Mesenchymal stem cell (in vitro differentiated cells and primary cell): ENCODE measurements around the gene MIP.
A peak's percentile ranks its signal among the peaks of the same experiment; 100 is the strongest.

ENCODE experiments used
- DNase-seq: peaks from one replicate; pipeline ENCODE4 v3.0.0-alpha.2; 2013
- H2AFZ ChIP-seq: one replicate; pipeline ENCODE4 v1.6.1; 2013; ENCODE audit warnings: low read depth, mild to moderate bottlenecking, control low read depth, inconsistent platforms, low read length, moderate library complexity
- H2AK5ac ChIP-seq: 2 replicates; pipeline ENCODE4 v1.6.1; 2013; ENCODE audit warnings: low read length, moderate library complexity, mild to moderate bottlenecking, inconsistent platforms; ENCODE audit not compliant: severe bottlenecking
- H2BK120ac ChIP-seq: one replicate; pipeline ENCODE4 v1.6.1; 2013; ENCODE audit warnings: low read depth, mild to moderate bottlenecking, inconsistent platforms, low read length, moderate library complexity
- H2BK12ac ChIP-seq, 2 experiments: one replicate each; pipeline ENCODE4 v1.6.1; 2013; ENCODE audit warnings: inconsistent platforms in 2 of 2, low read length in 2 of 2, mild to moderate bottlenecking in 2 of 2, moderate library complexity in 2 of 2, control low read depth in 1 of 2
- H2BK15ac ChIP-seq: one replicate; pipeline ENCODE4 v1.6.1; 2013; ENCODE audit warnings: mild to moderate bottlenecking, low read depth, inconsistent platforms; ENCODE audit not compliant: poor library complexity, severe bottlenecking
- H2BK5ac ChIP-seq: 2 replicates; pipeline ENCODE4 v1.6.1; 2013; ENCODE audit warnings: low read depth, mild to moderate bottlenecking, low read length, control low read depth, inconsistent platforms; ENCODE audit not compliant: poor library complexity, severe bottlenecking
- H3K14ac ChIP-seq, 2 experiments: one replicate each; pipeline ENCODE4 v1.6.1; 2013; ENCODE audit warnings: inconsistent platforms in 2 of 2, low read length in 2 of 2, control low read depth in 1 of 2, mild to moderate bottlenecking in 1 of 2, moderate library complexity in 1 of 2
- H3K18ac ChIP-seq, 2 experiments: one replicate each; pipeline ENCODE4 v1.6.1; 2013; ENCODE audit warnings: inconsistent platforms in 2 of 2, low read length in 2 of 2, control low read depth in 1 of 2, low read depth in 1 of 2, mild to moderate bottlenecking in 1 of 2
- H3K23ac ChIP-seq, 2 experiments: one replicate each; pipeline ENCODE4 v1.6.1; 2013; ENCODE audit warnings: inconsistent platforms in 2 of 2, low read length in 2 of 2, mild to moderate bottlenecking in 2 of 2, moderate library complexity in 2 of 2, control low read depth in 1 of 2
- H3K27ac ChIP-seq: 2 replicates; pipeline ENCODE4 v1.5.1; 2013; ENCODE audit warnings: mild to moderate bottlenecking, moderate library complexity, low read length, control low read depth, inconsistent platforms; ENCODE audit not compliant: poor library complexity, severe bottlenecking
- H3K27me3 ChIP-seq, 2 experiments: 2 replicates each; pipeline versions ENCODE4 v1.6.1 to v1.7.0; 2013; ENCODE audit warnings: low read length in 2 of 2, mild to moderate bottlenecking in 2 of 2, moderate library complexity in 2 of 2, control low read depth in 1 of 2, inconsistent platforms in 1 of 2; ENCODE audit not compliant: control insufficient read depth in 1 of 2, insufficient read depth in 1 of 2
- H3K36me3 ChIP-seq, 2 experiments: 2 replicates each; pipeline versions ENCODE4 v1.6.1 to v1.7.0; 2013; ENCODE audit warnings: low read length in 2 of 2, control low read depth in 1 of 2, inconsistent platforms in 1 of 2, low read depth in 1 of 2, mild to moderate bottlenecking in 1 of 2; ENCODE audit not compliant: insufficient read depth in 2 of 2, control insufficient read depth in 1 of 2
- H3K4ac ChIP-seq, 2 experiments: one replicate each; pipeline ENCODE4 v1.6.1; 2013; ENCODE audit warnings: inconsistent platforms in 2 of 2, low read length in 2 of 2, mild to moderate bottlenecking in 2 of 2, moderate library complexity in 2 of 2, control low read depth in 1 of 2, low read depth in 1 of 2
- H3K4me1 ChIP-seq: 2 replicates; pipeline ENCODE4 v1.6.1; 2013; ENCODE audit warnings: low read depth, low read length, control low read depth; ENCODE audit not compliant: control insufficient read depth, insufficient read depth
- H3K4me2 ChIP-seq: 2 replicates; pipeline ENCODE4 v1.6.1; 2013; ENCODE audit warnings: low read length, mild to moderate bottlenecking, inconsistent platforms; ENCODE audit not compliant: poor library complexity, severe bottlenecking
- H3K4me3 ChIP-seq, 2 experiments: 2 replicates each; pipeline versions ENCODE4 v1.5.1 to v1.7.0; 2013; ENCODE audit warnings: low read length in 2 of 2, mild to moderate bottlenecking in 2 of 2, control low read depth in 1 of 2, low read depth in 1 of 2; ENCODE audit not compliant: insufficient read depth in 1 of 2
- H3K79me1 ChIP-seq: replicated peaks from 2 replicates; pipeline ENCODE4 v1.6.1; 2013; ENCODE audit warnings: mild to moderate bottlenecking, control low read depth, low read length, inconsistent platforms; ENCODE audit not compliant: poor library complexity, severe bottlenecking
- H3K9ac ChIP-seq: 2 replicates; pipeline ENCODE4 v1.7.0; 2013; ENCODE audit warnings: mild to moderate bottlenecking, low read length, moderate library complexity
- H3K9me3 ChIP-seq: 2 replicates; pipeline ENCODE4 v1.7.0; 2013; ENCODE audit warnings: mild to moderate bottlenecking, low read length; ENCODE audit not compliant: control insufficient read depth
- H4K8ac ChIP-seq: one replicate; pipeline ENCODE4 v1.6.1; 2013; ENCODE audit warnings: inconsistent platforms, mild to moderate bottlenecking, low read length, moderate library complexity
- H4K91ac ChIP-seq: one replicate; pipeline ENCODE4 v1.6.1; 2013; ENCODE audit warnings: mild to moderate bottlenecking, low read length, inconsistent platforms
- WGBS: methylation state at CpG from one replicate; pipeline ENCODE4 v1.1.7; 2013; ENCODE audit warnings: mixed read lengths; 5-methylcytosine and 5-hydroxymethylcytosine counted together

The MIP gene

DNA sequence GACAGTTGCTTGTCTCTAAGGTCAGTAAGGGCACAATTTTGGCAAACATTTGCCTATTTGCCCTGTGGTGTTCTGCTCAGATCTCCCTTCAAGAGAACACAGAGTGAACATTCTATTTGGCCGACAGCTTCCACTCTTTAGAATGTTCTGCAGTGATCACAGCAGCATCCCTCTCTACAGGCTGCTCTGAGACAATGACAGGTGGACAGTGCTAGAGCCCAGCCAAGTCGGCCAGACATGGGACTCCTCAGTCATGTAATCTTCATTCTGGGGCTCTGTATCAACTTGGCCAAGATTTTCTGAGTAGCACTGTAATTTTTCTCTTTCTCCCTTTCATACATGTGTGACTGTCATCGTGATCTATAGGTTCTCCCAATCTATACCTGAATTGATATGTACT, 40.1 kb downstream of the MIP start:
- no peak overlapping the region for H2AK5ac ChIP-seq
- no peak overlapping the region for H3K4me3 ChIP-seq
- H3K79me1 ChIP-seq, result no peaks in the 10 kb centered on the region
- DNase-seq, result no peak
- no peak overlapping the region for H2BK5ac ChIP-seq
- H3K23ac ChIP-seq, result no peak overlapping the region
- H3K14ac ChIP-seq, result no peak overlapping the region
- H2AFZ ChIP-seq, result no peak overlapping the region
- H3K9ac ChIP-seq, result no peak overlapping the region
- H4K8ac ChIP-seq, result no peak overlapping the region
- H3K27ac ChIP-seq, result no peak overlapping the region
- H3K9me3 ChIP-seq, result no peaks in the 10 kb centered on the region
- H2BK15ac ChIP-seq, result no peak overlapping the region
- H4K91ac ChIP-seq, result no peak overlapping the region
- no peaks in the 10 kb centered on the region for H3K4me1 ChIP-seq
- no peak overlapping the region for H2BK12ac ChIP-seq
- H3K36me3 ChIP-seq, result peaks cover 8 to 24% of the 10 kb centered on the region in 2 experiments
- 90% methylated on average over 2 of the region's 3 CpGs for WGBS
- no peak overlapping the region for H3K18ac ChIP-seq
- H3K4me2 ChIP-seq, result no peak overlapping the region
- H3K4ac ChIP-seq, result no peak overlapping the region
- H3K27me3 ChIP-seq, result no peaks in the 10 kb centered on the region
- no peak overlapping the region for H2BK120ac ChIP-seq

GRCh38 chr12:56413392-56413791, 41.1 kb downstream of the MIP start:
- 94% methylated on average over 6 of the region's 7 CpGs for WGBS
- H2BK120ac ChIP-seq, result no peak overlapping the region

GRCh38 chr12:56411781-56412639, 42.4 kb downstream of the MIP start:
- no peak overlapping the region for H2BK12ac ChIP-seq
- no peak overlapping the region for H3K18ac ChIP-seq
- no peak overlapping the region for H3K23ac ChIP-seq
- no peak overlapping the region for H4K91ac ChIP-seq
- H3K4ac ChIP-seq, result no peak overlapping the region
- H3K4me2 ChIP-seq, result no peak overlapping the region
- H4K8ac ChIP-seq, result no peak overlapping the region
- no peak overlapping the region for H3K4me3 ChIP-seq
- H2BK5ac ChIP-seq, result no peak overlapping the region
- no peaks in the 10 kb centered on the region for H3K27me3 ChIP-seq
- WGBS, result 96% methylated on average over 5 of the region's 6 CpGs
- H3K4me1 ChIP-seq, result no peaks in the 10 kb centered on the region
- H3K9ac ChIP-seq, result no peak overlapping the region
- no peaks in the 10 kb centered on the region for H3K79me1 ChIP-seq
- H3K36me3 ChIP-seq, result peaks cover 0 to 13% of the 10 kb centered on the region in 2 experiments
- no peaks in the 10 kb centered on the region for H3K9me3 ChIP-seq
- no peak overlapping the region for H2BK120ac ChIP-seq
- H2BK15ac ChIP-seq, result peak overlapping the region; percentile 16
- H2AFZ ChIP-seq, result no peak overlapping the region
- H2AK5ac ChIP-seq, result no peak overlapping the region
- H3K27ac ChIP-seq, result no peak overlapping the region
- H3K14ac ChIP-seq, result no peak overlapping the region
- no peak for DNase-seq

More at GRCh38 chr12:56413392-56413791, 41.1 kb downstream of the MIP start:
- no peak overlapping the region for H3K4me2 ChIP-seq
- H3K9me3 ChIP-seq, result no peaks in the 10 kb centered on the region
- no peak overlapping the region for H3K4ac ChIP-seq
- no peak overlapping the region for H2AFZ ChIP-seq
- H3K27me3 ChIP-seq, result no peaks in the 10 kb centered on the region
- no peak overlapping the region for H4K91ac ChIP-seq
- H3K4me1 ChIP-seq, result no peaks in the 10 kb centered on the region
- no peak overlapping the region for H3K27ac ChIP-seq
- no peak overlapping the region for H3K9ac ChIP-seq
- no peak overlapping the region for H3K14ac ChIP-seq
- H2BK15ac ChIP-seq, result no peak overlapping the region
- no peak overlapping the region for H2AK5ac ChIP-seq
- H3K23ac ChIP-seq, result no peak overlapping the region
- no peak overlapping the region for H3K18ac ChIP-seq
- no peak overlapping the region for H2BK5ac ChIP-seq
- no peak overlapping the region for H2BK12ac ChIP-seq
- no peaks in the 10 kb centered on the region for H3K79me1 ChIP-seq
- no peak for DNase-seq
- H3K4me3 ChIP-seq, result no peak overlapping the region
- no peak overlapping the region for H4K8ac ChIP-seq
- H3K36me3 ChIP-seq, result peaks cover 5 to 19% of the 10 kb centered on the region in 2 experiments

DNA sequence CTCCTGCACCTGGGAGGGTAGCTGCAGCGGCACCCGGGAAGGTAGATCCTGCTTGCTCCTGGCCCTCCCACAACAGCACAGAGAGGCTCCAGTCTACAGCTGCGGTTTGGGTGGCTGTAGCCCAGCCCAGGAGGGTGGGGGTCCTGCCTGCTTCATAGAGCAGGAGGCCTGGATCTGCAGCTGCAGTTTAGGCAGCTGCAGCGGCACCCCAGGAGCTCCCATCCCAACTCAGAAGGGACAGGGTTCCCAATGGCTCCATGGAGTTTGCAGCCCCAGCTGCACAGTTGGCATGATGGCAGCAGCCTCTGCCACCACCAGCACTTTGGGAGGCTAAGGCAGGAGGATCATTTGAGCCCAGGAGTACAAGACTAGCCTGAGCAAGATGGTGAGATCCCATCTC, 43.7 kb downstream of the MIP start:
- WGBS, result 94% methylated on average over 4 of the region's 4 CpGs
- Histone ChIP-seq H2BK12ac (no peak overlapping the region), H3K14ac (no peak overlapping the region), H4K8ac (no peak overlapping the region), H3K18ac (no peak overlapping the region), H3K36me3 (peaks cover 0 to 13% of the 10 kb centered on the region in 2 experiments), H2BK5ac (no peak overlapping the region), H3K27me3 (no peaks in the 10 kb centered on the region), H3K79me1 (no peaks in the 10 kb centered on the region), H3K4me3 (no peak overlapping the region), H3K23ac (no peak overlapping the region), H2BK120ac (no peak overlapping the region), H2AK5ac (no peak overlapping the region), H2AFZ (no peak overlapping the region), H3K4me1 (no peaks in the 10 kb centered on the region), H3K27ac (no peak overlapping the region), H4K91ac (peak overlapping the region; percentile 11), H3K9me3 (no peaks in the 10 kb centered on the region), H3K9ac (no peak overlapping the region), H3K4ac (no peak overlapping the region), H3K4me2 (no peak overlapping the region), H2BK15ac (no peak overlapping the region)
- DNase-seq, result no peak
